ENCODE results near the gene MARK2.

DNA sequence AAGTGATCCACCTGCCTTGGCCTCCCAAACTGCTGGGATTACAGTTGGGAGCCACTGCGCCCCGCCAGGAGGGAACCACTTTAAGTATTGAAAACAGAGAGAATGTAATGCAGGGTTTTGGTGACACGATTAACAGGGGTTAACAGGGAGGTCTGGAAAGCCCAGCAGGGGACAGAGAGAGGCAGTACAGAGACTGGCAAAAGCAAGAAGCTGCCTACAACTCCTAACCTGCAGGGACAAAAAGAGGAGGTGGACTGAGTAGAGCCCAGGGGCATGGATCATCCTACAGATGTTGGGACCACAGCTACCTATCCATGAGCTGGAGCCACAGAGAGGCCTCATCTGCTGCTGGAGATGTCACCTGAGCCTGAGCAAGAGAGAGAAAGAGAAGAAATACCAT lies 27.4 kb upstream of the MARK2 start:
- no peak for TF ChIP-seq CSDC2 (CRISPR knock-in tag; IDR thresholded peaks at IDR 0.05)
- no peak for TF ChIP-seq ZNF565 (CRISPR knock-in tag; conservative IDR thresholded peaks at IDR 0.05; ENCODE audit: low read depth)
- no peak for TF ChIP-seq ZNF8 (CRISPR knock-in tag; IDR thresholded peaks at IDR 0.05)
- no peak for TF ChIP-seq RARB (CRISPR knock-in tag; IDR thresholded peaks at IDR 0.05)
- TF ChIP-seq BACH2 (CRISPR knock-in tag; IDR thresholded peaks at IDR 0.05; ENCODE audit: borderline replicate concordance): no peak
- TF ChIP-seq TCF4 (CRISPR knock-in tag; IDR thresholded peaks at IDR 0.05; ENCODE audit: borderline replicate concordance): no peak
- no peak for TF ChIP-seq ZC3H10 (CRISPR knock-in tag; IDR thresholded peaks at IDR 0.05)
- TF ChIP-seq ISL1 (CRISPR knock-in tag; IDR thresholded peaks at IDR 0.05): no peak
- no peak for TF ChIP-seq TOX (CRISPR knock-in tag; IDR thresholded peaks at IDR 0.05; ENCODE audit: borderline replicate concordance)
- no peak for TF ChIP-seq ZFP3 (CRISPR knock-in tag; IDR thresholded peaks at IDR 0.05)
- no peak for TF ChIP-seq SNAI2 (CRISPR knock-in tag; IDR thresholded peaks at IDR 0.05)
- TF ChIP-seq, protein P1, sequence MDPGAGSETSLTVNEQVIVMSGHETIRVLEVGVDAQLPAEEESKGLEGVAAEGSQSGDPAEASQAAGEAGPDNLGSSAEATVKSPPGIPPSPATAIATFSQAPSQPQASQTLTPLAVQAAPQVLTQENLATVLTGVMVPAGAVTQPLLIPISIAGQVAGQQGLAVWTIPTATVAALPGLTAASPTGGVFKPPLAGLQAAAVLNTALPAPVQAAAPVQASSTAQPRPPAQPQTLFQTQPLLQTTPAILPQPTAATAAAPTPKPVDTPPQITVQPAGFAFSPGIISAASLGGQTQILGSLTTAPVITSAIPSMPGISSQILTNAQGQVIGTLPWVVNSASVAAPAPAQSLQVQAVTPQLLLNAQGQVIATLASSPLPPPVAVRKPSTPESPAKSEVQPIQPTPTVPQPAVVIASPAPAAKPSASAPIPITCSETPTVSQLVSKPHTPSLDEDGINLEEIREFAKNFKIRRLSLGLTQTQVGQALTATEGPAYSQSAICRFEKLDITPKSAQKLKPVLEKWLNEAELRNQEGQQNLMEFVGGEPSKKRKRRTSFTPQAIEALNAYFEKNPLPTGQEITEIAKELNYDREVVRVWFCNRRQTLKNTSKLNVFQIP (CRISPR knock-in tag; IDR thresholded peaks at IDR 0.05; ENCODE audit: borderline replicate concordance, low read depth): no peak
